ENCODE measurements around the gene SFSWAP. TPM values are rescaled to one million over a fixed set of nuclear protein-coding genes. Genes with fewer than 3 reads are reported as not detected.
"Not testable (repeated sequence)": the region's sequence is repeated elsewhere in the genome, so short reads cannot be mapped to it uniquely, and the experiment has no call there.

SFSWAP gene
- total and polyA plus RNA-seq, 5 donors from 2014 or later, result 14.6 to 105 (median 18.3) TPM

DNA sequence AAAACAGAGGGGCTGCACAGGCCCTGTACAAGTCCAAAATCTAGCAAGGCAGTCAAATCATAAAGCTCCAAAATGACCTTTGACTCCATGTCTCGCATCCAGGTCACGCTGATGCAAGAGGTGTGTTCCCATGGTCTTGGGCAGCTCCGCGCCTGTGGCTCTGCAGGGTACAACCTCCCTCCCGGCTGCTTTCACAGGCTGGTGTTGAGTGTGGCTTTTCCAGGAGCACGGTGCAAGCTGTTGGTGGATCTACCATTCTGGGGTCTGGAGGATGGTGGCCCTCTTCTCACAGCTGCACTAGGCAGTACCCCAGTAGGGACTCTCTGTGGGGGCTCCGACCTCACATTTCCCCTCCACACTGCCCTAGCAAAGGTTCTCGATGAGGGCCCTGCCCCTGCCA is 32.5 kb downstream of the SFSWAP start:
- H3K36me3 ChIP-seq (ENCODE audit: control insufficient read depth, insufficient read depth, low read length), result peaks cover 73% of the 10 kb centered on the region
- H3K27ac Mint-ChIP-seq; DNase-seq; H3K4me3 ChIP-seq (ENCODE audit: low read depth, low read length); H3K27me3 ChIP-seq (ENCODE audit: control insufficient read depth, insufficient read depth, low read length); H3K4me3 Mint-ChIP-seq; ATAC-seq (ENCODE audit: low read depth in 2 of 2); H3K4me1 ChIP-seq (ENCODE audit: control insufficient read depth, insufficient read depth, low read length, poor library complexity, severe bottlenecking); H3K27ac ChIP-seq (ENCODE audit: insufficient read depth, low read length, poor library complexity, severe bottlenecking); H3K9me3 ChIP-seq (ENCODE audit: control insufficient read depth in 2 of 2, low read length in 2 of 2); H3K9me3 Mint-ChIP-seq; H3K27me3 Mint-ChIP-seq; H3K4me1 Mint-ChIP-seq: not testable (repeated sequence)
- H3K36me3 Mint-ChIP-seq, result peaks cover 58% of the 10 kb centered on the region

GRCh38 chr12:131743880-131744279 is 33.0 kb downstream of the SFSWAP start:
- ATAC-seq (ENCODE audit: low read depth in 2 of 2); H3K9me3 ChIP-seq (ENCODE audit: control insufficient read depth in 2 of 2, low read length in 2 of 2); H3K4me3 ChIP-seq (ENCODE audit: low read depth, low read length); H3K4me1 ChIP-seq (ENCODE audit: control insufficient read depth, insufficient read depth, low read length, poor library complexity, severe bottlenecking); H3K9me3 Mint-ChIP-seq; H3K27ac Mint-ChIP-seq; H3K27me3 Mint-ChIP-seq; H3K27me3 ChIP-seq (ENCODE audit: control insufficient read depth, insufficient read depth, low read length); DNase-seq; H3K4me3 Mint-ChIP-seq; H3K27ac ChIP-seq (ENCODE audit: insufficient read depth, low read length, poor library complexity, severe bottlenecking); H3K4me1 Mint-ChIP-seq: not testable (repeated sequence)
- peaks cover 61% of the 10 kb centered on the region for H3K36me3 Mint-ChIP-seq
- peaks cover 77% of the 10 kb centered on the region for H3K36me3 ChIP-seq (ENCODE audit: control insufficient read depth, insufficient read depth, low read length)

GRCh38 chr12:131744675-131745074 is 33.8 kb downstream of the SFSWAP start:
- not testable (repeated sequence) for H3K9me3 ChIP-seq (ENCODE audit: control insufficient read depth in 2 of 2, low read length in 2 of 2); H3K4me3 Mint-ChIP-seq; ATAC-seq (ENCODE audit: low read depth in 2 of 2); H3K27me3 ChIP-seq (ENCODE audit: control insufficient read depth, insufficient read depth, low read length); H3K27ac ChIP-seq (ENCODE audit: insufficient read depth, low read length, poor library complexity, severe bottlenecking); H3K9me3 Mint-ChIP-seq; DNase-seq; H3K27me3 Mint-ChIP-seq; H3K4me1 ChIP-seq (ENCODE audit: control insufficient read depth, insufficient read depth, low read length, poor library complexity, severe bottlenecking); H3K4me1 Mint-ChIP-seq; H3K4me3 ChIP-seq (ENCODE audit: low read depth, low read length)
- Mint-ChIP-seq H3K27ac (peak overlapping the region in 2 of 3 donors; percentile 36 to 76), H3K36me3 (peaks cover 61% of the 10 kb centered on the region)
- peaks cover 76% of the 10 kb centered on the region for H3K36me3 ChIP-seq (ENCODE audit: control insufficient read depth, insufficient read depth, low read length)

DNA sequence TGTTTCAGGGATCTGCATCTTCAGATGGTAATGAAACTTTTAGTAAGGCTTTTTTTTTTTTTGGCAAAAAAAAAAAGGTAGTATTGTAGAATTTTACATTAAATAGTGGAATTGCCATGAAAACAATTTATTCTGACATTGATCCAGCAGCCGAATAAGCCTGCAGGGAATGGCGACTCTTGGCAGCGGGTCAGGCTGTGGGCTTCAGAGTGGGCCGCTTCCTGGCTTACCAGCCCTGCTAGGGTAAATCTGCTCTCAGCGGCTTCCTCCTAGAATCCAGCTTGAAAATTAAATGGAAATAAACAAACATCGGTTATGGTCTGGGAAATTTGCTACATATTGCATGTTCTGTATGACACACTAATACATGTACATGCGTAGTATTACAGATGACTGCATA is 34.8 kb downstream of the SFSWAP start:
- peaks cover 0 to 5% (median 0%) of the 10 kb centered on the region in 7 donors for H3K9me3 Mint-ChIP-seq
- Histone ChIP-seq H3K9me3 (ENCODE audit: control insufficient read depth in 2 of 2, low read length in 2 of 2) (no peaks in the 10 kb centered on the region), H3K27ac (ENCODE audit: insufficient read depth, low read length, poor library complexity, severe bottlenecking) (no peak overlapping the region), H3K36me3 (ENCODE audit: control insufficient read depth, insufficient read depth, low read length) (peaks cover 73% of the 10 kb centered on the region), H3K4me3 (ENCODE audit: low read depth, low read length) (no peak overlapping the region), H3K4me1 (ENCODE audit: control insufficient read depth, insufficient read depth, low read length, poor library complexity, severe bottlenecking) (no peaks in the 10 kb centered on the region), H3K27me3 (ENCODE audit: control insufficient read depth, insufficient read depth, low read length) (no peaks in the 10 kb centered on the region)
- no peak for DNase-seq
- no peak overlapping the region for H3K27ac Mint-ChIP-seq
- H3K27me3 Mint-ChIP-seq, result no peaks in the 10 kb centered on the region
- ATAC-seq (ENCODE audit: low read depth in 2 of 2), result no peak
- H3K36me3 Mint-ChIP-seq, result peaks cover 52% of the 10 kb centered on the region
- peaks cover 0 to 8% (median 4%) of the 10 kb centered on the region in 4 donors for H3K4me1 Mint-ChIP-seq
- H3K4me3 Mint-ChIP-seq, result no peak overlapping the region

DNA sequence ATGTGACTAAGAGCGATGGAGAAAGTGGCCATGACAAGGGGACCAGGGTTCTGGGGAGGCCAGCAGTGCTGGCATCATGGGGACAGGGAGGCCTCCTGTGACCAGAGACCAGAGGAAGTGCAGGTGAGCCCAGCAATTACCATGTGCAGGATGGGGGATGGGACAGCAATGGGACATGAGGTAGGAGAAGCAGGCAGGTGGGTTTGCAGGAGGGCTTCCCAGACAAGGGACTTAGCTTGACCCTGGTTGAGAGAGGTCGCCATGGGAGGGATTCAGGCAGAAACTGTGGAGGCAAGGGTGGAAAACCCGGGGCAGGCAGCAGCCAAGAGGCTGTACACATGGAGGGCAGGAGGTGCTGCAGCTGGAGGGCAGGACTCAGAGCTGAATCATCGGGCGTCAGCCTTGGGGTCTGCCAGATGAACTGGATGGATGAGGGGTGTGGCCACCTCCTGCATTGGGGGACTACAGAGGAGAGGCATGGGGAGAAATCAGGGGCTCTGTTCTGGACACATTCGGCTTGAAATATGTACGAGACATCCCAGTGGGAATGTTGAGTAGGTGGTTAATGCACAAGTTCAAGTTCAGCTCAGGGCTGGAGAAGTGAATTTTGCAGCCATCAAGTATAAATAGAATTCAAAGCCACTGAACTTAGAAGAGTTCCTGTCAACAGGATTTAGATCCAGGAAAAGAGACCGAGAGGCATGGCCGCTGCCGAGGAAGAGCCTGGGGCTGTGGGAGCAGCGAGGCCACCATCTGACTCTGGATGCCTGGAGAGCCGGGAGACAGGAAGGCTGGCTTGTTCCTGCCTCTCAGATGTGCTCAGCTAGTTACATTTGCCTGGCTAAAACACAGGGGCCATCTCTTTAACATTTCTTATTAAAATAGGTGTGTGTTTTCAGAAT is 36.6 kb downstream of the SFSWAP start:
- DNase-seq (no peak), ATAC-seq (ENCODE audit: low read depth in 2 of 2) (no peak)
- H3K9me3 Mint-ChIP-seq, result peaks cover 0 to 5% (median 0%) of the 10 kb centered on the region in 7 donors
- H3K4me1 ChIP-seq (ENCODE audit: control insufficient read depth, insufficient read depth, low read length, poor library complexity, severe bottlenecking), result no peaks in the 10 kb centered on the region
- H3K9me3 ChIP-seq (ENCODE audit: control insufficient read depth in 2 of 2, low read length in 2 of 2), result no peaks in the 10 kb centered on the region
- peaks cover 73% of the 10 kb centered on the region for H3K36me3 ChIP-seq (ENCODE audit: control insufficient read depth, insufficient read depth, low read length)
- no peaks in the 10 kb centered on the region for H3K27me3 ChIP-seq (ENCODE audit: control insufficient read depth, insufficient read depth, low read length)
- H3K27me3 Mint-ChIP-seq, result no peaks in the 10 kb centered on the region
- H3K27ac ChIP-seq (ENCODE audit: insufficient read depth, low read length, poor library complexity, severe bottlenecking), result no peak overlapping the region
- H3K4me1 Mint-ChIP-seq, result peaks cover 0 to 6% (median 2%) of the 10 kb centered on the region in 4 donors
- peaks cover 56% of the 10 kb centered on the region for H3K36me3 Mint-ChIP-seq
- H3K4me3 Mint-ChIP-seq, result no peak overlapping the region
- H3K4me3 ChIP-seq (ENCODE audit: low read depth, low read length), result no peak overlapping the region
- peak overlapping the region in 1 of 3 donors; percentile 69 for H3K27ac Mint-ChIP-seq

GRCh38 chr12:131749618-131750315 is 38.9 kb downstream of the SFSWAP start:
- no peaks in the 10 kb centered on the region for H3K9me3 Mint-ChIP-seq
- H3K9me3 ChIP-seq (ENCODE audit: control insufficient read depth in 2 of 2, low read length in 2 of 2), result no peaks in the 10 kb centered on the region

DNA sequence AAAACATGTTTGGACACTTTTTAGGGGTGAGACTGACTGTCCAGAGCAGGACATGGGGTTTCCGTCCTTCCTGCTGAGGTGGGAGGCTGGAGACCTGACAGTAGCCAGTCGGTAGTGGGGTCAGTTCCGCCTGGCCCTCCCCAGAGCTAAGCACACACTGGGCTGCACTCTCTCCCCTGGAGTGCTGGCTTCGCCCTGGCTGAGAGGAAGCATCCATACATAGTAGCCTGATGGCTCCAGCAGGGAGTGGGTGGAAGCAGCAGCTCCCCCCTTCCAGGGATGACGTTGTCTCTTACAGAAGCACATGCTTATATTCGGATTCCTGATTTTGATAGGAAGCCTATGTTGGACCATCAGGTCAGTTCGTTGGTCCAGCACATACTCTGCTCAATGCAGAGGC is 40.4 kb downstream of the SFSWAP start:
- H3K9me3 ChIP-seq (ENCODE audit: control insufficient read depth in 2 of 2, low read length in 2 of 2), result no peaks in the 10 kb centered on the region
- H3K4me1 ChIP-seq (ENCODE audit: control insufficient read depth, insufficient read depth, low read length, poor library complexity, severe bottlenecking), result no peaks in the 10 kb centered on the region
- no peaks in the 10 kb centered on the region for H3K27me3 ChIP-seq (ENCODE audit: control insufficient read depth, insufficient read depth, low read length)
- peaks cover 0 to 6% (median 4%) of the 10 kb centered on the region in 4 donors for H3K4me1 Mint-ChIP-seq
- no peak overlapping the region for H3K4me3 ChIP-seq (ENCODE audit: low read depth, low read length)
- H3K9me3 Mint-ChIP-seq, result no peaks in the 10 kb centered on the region
- H3K27ac Mint-ChIP-seq, result peak overlapping the region in 1 of 3 donors; percentile 17
- H3K4me3 Mint-ChIP-seq, result no peak overlapping the region
- DNase-seq, result no peak
- no peaks in the 10 kb centered on the region for H3K27me3 Mint-ChIP-seq
- peaks cover 81% of the 10 kb centered on the region for H3K36me3 ChIP-seq (ENCODE audit: control insufficient read depth, insufficient read depth, low read length)
- H3K36me3 Mint-ChIP-seq, result peaks cover 60% of the 10 kb centered on the region
- ATAC-seq (ENCODE audit: low read depth in 2 of 2), result no peak
- H3K27ac ChIP-seq (ENCODE audit: insufficient read depth, low read length, poor library complexity, severe bottlenecking), result no peak overlapping the region

More at GRCh38 chr12:131749618-131750315, 38.9 kb downstream of the SFSWAP start:
- Histone ChIP-seq H3K27ac (ENCODE audit: insufficient read depth, low read length, poor library complexity, severe bottlenecking) (no peak overlapping the region), H3K4me1 (ENCODE audit: control insufficient read depth, insufficient read depth, low read length, poor library complexity, severe bottlenecking) (no peaks in the 10 kb centered on the region), H3K36me3 (ENCODE audit: control insufficient read depth, insufficient read depth, low read length) (peaks cover 74% of the 10 kb centered on the region), H3K27me3 (ENCODE audit: control insufficient read depth, insufficient read depth, low read length) (no peaks in the 10 kb centered on the region), H3K4me3 (ENCODE audit: low read depth, low read length) (no peak overlapping the region)
- no peak for DNase-seq
- ATAC-seq (ENCODE audit: low read depth in 2 of 2), result no peak
- no peak overlapping the region for H3K27ac Mint-ChIP-seq
- peaks cover 55% of the 10 kb centered on the region for H3K36me3 Mint-ChIP-seq
- peaks cover 0 to 4% (median 1%) of the 10 kb centered on the region in 4 donors for H3K4me1 Mint-ChIP-seq
- no peak overlapping the region for H3K4me3 Mint-ChIP-seq
- H3K27me3 Mint-ChIP-seq, result no peaks in the 10 kb centered on the region

Measured in CD4-positive, CD25-positive, alpha-beta regulatory T cell (primary cell).